HG02763 (cell line): ENCODE results near the gene TOLLIP.
"Not testable (repeated sequence)": the region's sequence is repeated elsewhere in the genome, so short reads cannot be mapped to it uniquely, and the experiment has no call there.

ENCODE experiments used
- ATAC-seq: cut with Tn5 transposase; IDR thresholded peaks from one replicate; pipeline ENCODE4 v1.9.1; 2021; ENCODE audit warnings: mild to moderate bottlenecking, moderate library complexity; ENCODE audit not compliant: unreplicated experiment

The TOLLIP gene

DNA sequence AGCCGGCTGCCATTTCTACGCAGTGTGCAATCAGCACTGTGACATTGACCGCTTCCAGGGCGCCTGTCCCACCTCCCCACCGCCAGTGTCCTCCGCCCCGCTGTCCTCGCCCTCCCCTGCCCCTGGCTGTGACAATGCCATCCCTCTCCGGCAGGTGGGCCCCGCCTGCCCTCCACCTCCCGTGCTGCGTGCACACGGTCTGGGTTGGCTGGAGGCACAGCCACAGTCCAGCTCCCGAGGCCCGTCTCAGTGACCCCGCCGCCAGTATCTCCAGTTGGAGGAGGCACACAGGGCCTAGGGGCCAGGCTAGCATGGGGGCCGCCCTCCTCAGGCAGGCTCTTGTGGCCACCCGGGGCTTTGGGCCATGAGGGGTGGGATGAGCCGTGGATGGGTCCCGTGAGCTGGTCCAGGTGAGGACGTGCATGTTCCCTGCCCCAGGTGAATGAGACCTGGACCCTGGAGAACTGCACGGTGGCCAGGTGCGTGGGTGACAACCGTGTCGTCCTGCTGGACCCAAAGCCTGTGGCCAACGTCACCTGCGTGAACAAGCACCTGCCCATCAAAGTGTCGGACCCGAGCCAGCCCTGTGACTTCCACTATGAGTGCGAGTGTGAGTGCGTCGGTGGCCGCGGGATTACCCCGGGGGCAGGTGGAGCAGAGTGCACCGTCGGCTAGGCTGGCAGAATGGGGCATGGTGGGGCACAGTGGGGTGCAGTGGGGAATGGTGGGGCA lies 56.9 kb downstream of the TOLLIP start:
- no peak for ATAC-seq

DNA sequence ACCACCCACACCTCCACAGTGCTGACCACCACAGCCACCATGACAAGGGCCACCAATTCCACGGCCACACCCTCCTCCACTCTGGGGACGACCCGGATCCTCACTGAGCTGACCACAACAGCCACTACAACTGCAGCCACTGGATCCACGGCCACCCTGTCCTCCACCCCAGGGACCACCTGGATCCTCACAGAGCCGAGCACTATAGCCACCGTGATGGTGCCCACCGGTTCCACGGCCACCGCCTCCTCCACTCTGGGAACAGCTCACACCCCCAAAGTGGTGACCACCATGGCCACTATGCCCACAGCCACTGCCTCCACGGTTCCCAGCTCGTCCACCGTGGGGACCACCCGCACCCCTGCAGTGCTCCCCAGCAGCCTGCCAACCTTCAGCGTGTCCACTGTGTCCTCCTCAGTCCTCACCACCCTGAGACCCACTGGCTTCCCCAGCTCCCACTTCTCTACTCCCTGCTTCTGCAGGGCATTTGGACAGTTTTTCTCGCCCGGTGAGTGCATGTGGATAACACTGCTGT lies 58.1 kb downstream of the TOLLIP start:
- ATAC-seq: no peak

DNA sequence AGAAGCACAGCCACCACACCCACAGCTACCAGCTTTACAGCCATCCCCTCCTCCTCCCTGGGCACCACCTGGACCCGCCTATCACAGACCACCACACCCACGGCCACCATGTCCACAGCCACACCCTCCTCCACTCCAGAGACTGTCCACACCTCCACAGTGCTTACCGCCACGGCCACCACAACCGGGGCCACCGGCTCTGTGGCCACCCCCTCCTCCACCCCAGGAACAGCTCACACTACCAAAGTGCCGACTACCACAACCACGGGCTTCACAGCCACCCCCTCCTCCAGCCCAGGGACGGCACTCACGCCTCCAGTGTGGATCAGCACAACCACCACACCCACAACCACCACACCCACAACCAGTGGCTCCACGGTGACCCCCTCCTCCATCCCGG lies 59.0 kb downstream of the TOLLIP start:
- ATAC-seq: not testable (repeated sequence)

DNA sequence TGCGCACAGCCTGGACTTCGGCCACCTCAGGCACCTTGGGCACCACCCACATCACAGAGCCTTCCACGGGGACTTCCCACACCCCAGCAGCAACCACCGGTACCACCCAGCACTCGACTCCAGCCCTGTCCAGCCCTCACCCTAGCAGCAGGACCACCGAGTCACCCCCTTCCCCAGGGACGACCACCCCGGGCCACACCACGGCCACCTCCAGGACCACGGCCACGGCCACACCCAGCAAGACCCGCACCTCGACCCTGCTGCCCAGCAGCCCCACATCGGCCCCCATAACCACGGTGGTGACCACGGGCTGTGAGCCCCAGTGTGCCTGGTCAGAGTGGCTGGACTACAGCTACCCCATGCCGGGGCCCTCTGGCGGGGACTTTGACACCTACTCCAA lies 60.5 kb downstream of the TOLLIP start:
- not testable (repeated sequence) for ATAC-seq

DNA sequence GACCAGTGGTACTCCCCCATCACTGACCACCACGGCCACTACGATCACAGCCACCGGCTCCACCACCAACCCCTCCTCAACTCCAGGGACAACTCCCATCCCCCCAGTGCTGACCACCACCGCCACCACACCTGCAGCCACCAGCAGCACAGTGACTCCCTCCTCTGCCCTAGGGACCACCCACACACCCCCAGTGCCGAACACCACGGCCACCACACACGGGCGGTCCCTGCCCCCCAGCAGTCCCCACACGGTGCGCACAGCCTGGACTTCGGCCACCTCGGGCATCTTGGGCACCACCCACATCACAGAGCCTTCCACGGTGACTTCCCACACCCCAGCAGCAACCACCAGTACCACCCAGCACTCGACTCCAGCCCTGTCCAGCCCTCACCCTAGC lies 62.4 kb downstream of the TOLLIP start:
- not testable (repeated sequence) for ATAC-seq

DNA sequence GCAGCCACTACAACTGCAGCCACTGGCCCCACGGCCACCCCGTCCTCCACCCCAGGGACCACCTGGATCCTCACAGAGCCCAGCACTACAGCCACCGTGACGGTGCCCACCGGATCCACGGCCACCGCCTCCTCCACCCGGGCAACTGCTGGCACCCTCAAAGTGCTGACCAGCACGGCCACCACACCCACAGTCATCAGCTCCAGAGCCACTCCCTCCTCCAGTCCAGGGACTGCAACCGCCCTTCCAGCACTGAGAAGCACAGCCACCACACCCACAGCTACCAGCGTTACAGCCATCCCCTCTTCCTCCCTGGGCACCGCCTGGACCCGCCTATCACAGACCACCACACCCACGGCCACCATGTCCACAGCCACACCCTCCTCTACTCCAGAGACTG lies 63.1 kb downstream of the TOLLIP start:
- not testable (repeated sequence) for ATAC-seq

DNA sequence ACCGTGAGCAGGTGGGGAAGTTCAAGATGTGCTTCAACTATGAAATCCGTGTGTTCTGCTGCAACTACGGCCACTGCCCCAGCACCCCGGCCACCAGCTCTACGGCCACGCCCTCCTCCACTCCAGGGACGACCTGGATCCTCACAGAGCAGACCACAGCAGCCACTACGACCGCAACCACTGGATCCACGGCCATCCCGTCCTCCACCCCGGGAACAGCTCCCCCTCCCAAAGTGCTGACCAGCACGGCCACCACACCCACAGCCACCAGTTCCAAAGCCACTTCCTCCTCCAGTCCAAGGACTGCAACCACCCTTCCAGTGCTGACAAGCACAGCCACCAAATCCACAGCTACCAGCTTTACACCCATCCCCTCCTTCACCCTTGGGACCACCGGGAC lies 63.7 kb downstream of the TOLLIP start:
- ATAC-seq: not testable (repeated sequence)

DNA sequence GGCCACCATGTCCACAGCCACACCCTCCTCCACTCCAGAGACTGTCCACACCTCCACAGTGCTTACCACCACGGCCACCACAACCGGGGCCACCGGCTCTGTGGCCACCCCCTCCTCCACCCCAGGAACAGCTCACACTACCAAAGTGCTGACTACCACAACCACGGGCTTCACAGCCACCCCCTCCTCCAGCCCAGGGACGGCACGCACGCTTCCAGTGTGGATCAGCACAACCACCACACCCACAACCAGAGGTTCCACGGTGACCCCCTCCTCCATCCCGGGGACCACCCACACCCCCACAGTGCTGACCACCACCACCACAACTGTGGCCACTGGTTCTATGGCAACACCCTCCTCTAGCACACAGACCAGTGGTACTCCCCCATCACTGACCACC lies 64.9 kb downstream of the TOLLIP start:
- not testable (repeated sequence) for ATAC-seq

DNA sequence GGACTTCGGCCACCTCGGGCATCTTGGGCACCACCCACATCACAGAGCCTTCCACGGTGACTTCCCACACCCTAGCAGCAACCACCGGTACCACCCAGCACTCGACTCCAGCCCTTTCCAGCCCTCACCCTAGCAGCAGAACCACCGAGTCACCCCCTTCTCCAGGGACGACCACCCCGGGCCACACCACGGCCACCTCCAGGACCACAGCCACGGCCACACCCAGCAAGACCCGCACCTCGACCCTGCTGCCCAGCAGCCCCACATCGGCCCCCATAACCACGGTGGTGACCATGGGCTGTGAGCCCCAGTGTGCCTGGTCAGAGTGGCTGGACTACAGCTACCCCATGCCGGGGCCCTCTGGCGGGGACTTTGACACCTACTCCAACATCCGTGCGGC lies 65.9 kb downstream of the TOLLIP start:
- not testable (repeated sequence) for ATAC-seq

DNA sequence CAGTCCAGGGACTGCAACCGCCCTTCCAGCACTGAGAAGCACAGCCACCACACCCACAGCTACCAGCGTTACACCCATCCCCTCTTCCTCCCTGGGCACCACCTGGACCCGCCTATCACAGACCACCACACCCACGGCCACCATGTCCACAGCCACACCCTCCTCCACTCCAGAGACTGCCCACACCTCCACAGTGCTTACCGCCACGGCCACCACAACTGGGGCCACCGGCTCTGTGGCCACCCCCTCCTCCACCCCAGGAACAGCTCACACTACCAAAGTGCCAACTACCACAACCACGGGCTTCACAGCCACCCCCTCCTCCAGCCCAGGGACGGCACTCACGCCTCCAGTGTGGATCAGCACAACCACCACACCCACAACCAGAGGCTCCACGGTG lies 66.7 kb downstream of the TOLLIP start:
- ATAC-seq: not testable (repeated sequence)

DNA sequence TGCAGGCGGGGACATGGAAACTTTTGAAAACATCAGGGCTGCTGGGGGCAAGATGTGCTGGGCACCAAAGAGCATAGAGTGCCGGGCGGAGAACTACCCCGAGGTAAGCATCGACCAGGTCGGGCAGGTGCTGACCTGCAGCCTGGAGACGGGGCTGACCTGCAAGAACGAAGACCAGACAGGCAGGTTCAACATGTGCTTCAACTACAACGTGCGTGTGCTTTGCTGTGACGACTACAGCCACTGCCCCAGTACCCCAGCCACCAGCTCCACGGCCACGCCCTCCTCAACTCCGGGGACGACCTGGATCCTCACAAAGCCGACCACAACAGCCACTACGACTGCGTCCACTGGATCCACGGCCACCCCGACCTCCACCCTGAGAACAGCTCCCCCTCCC lies 67.1 kb downstream of the TOLLIP start:
- no peak for ATAC-seq

DNA sequence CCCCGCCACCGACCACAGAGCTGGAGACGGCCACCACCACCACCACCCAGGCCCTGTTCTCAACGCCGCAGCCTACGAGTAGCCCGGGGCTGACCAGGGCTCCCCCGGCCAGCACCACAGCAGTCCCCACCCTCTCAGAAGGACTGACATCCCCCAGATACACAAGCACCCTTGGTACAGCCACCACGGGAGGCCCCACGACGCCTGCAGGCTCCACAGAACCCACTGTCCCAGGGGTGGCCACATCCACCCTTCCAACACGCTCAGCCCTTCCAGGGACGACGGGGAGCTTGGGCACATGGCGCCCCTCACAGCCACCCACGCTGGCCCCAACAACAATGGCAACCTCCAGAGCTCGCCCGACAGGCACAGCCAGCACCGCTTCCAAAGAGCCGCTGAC lies 67.7 kb downstream of the TOLLIP start:
- ATAC-seq: no peak

DNA sequence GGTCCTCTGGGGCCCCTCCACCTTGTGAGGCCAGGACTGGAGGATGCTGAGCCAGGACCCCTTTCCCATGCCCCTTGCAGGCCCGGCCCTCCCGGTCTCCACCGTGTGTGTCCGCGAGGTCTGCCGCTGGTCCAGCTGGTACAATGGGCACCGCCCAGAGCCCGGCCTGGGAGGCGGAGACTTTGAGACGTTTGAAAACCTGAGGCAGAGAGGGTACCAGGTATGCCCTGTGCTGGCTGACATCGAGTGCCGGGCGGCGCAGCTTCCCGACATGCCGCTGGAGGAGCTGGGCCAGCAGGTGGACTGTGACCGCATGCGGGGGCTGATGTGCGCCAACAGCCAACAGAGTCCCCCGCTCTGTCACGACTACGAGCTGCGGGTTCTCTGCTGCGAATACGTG lies 68.7 kb downstream of the TOLLIP start:
- no peak for ATAC-seq

DNA sequence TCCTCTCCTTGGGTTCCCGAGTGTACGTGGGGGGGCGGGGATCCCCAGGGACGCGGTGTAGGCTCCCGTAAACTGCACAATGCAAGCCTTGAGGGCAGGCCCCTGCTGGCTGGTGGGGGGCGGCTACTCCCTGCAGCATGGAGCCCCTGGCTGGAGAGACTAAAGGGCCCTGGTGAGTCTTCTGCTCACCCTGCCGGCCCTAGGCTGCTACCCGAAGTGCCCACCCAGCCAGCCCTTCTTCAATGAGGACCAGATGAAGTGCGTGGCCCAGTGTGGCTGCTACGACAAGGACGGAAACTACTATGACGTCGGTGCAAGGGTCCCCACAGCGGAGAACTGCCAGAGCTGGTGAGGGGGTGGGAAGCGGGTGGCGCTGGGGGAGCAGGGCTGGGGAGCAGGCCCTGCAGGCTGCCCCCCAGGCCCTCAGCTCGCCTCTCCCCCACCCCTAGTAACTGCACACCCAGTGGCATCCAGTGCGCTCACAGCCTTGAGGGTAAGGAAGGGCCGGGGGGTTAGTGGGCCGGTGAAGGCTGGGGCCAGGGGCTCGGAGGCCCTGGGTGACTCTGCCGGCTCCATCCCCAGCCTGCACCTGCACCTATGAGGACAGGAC lies 69.7 kb downstream of the TOLLIP start:
- ATAC-seq: no peak

DNA sequence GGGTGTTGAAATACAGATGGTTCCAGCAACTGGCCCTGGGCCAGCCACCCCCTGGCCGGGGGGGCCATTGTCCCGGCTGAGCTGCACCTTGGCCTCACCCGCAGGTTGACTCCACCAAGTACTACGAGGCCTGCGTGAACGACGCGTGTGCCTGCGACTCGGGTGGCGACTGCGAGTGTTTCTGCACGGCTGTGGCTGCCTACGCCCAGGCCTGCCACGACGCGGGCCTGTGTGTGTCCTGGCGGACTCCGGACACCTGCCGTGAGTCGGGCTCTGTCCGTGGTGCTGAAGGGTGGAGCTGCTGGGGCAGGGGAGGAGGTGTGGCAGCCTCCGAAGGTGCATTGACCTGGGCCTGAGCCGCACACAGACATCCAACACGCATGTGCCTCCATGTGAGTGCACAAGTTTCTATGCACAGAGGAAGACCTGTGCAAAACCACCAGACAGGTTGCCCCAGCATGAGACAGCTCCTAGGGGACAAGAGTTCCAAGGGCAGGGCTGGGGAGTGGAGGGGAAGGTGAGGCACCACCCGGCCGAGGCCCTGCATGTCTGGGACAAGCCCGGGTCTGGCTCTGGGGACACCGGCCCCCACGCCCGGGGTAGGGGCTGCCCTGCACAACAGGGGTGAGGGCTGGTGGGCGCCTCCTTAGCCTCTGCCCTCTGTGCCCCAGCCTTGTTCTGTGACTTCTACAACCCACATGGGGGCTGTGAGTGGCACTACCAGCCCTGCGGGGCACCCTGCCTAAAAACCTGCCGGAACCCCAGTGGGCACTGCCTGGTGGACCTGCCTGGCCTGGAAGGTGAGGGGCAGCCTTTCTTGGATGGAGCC lies 70.5 kb downstream of the TOLLIP start:
- ATAC-seq: no peak

DNA sequence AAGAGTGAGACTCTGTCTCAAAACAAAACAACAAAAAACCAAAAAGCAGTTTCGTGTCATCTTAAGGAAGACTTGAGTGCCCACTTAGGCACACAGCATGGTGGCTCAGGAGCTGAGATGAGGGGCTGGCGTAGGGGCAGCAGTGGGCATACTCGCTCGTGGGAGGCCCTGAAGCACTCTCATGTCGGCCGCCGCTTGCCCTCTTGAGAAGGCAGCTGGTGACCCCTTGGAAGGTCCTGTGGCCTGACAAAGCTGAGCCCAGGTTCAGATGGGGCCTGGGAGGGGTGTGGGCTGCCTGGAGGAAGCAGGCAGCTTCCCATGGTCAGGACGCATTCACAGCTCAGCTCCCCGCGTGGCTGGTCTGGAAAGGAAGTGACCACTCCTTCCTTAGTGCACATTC lies 71.6 kb downstream of the TOLLIP start:
- no peak for ATAC-seq

DNA sequence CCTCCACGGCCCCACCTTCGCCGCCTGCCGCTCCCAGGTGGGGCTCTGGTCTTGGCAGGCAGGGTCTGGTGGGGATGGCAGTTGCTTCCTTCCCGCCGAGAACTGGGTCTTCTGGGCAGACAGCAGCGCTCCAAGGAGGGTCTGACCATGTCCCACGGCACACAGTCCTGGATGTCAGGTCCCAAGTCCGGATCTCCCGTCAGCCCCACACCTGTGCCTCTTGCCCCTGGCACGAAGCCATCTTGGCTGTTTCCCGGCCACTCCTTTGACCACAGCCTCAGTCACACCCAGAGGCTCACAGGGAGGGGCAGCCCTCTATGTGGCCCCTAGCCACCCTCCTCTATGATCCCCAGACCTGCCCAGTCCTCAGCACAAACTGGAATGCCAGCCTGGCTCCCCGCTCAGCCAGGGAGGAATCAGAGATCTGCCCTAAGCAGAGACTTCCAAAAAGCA lies 72.3 kb downstream of the TOLLIP start:
- no peak for ATAC-seq

DNA sequence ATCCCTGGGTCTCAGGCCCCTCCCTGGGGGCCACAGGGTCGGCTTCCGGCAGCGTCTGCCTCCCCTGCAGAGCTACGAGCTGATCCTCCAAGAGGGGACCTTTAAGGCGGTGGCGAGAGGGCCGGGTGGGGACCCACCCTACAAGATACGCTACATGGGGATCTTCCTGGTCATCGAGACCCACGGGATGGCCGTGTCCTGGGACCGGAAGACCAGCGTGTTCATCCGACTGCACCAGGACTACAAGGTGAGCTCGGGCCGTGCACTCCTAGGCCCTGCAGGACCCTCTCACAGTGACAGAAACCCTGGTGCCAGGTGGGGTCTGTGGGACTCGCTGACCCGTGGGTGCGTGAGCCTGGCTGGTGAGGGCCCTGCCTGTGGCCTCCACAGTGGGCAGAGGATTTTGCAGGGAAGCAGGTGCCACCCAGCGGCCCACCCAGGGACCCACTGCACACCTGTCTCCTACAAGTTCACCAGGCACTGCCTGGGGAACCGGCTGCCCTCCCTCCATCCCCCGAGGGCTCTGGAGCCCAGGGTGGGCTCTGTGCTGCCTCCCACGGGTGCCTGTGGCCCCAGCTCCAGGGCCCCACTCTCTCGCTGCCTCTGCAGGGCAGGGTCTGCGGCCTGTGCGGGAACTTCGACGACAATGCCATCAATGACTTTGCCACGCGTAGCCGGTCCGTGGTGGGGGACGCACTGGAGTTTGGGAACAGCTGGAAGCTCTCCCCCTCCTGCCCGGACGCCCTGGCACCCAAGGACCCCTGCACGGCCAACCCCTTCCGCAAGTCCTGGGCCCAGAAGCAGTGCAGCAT lies 72.9 kb downstream of the TOLLIP start:
- ATAC-seq: no peak

DNA sequence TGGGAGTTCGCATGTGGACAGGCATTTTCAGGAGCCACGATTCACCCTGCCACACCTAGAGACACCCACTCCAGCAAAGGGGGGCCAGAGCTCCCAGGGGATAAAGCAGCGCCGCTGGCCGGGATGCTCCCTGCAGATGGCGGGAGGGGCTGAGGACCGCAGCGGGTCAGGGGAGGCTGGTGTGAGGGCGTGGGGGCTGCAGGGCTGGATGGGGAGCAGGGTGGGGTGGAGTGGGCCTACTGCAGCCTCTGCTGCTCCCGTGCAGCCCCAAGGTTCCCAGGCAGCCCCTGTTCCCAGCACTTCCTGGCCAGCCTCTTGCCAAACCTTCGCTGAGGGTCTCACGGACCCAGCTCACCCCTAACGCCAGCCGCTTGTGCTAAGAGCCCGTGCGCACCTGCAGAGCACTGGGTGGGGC lies 73.5 kb downstream of the TOLLIP start:
- no peak for ATAC-seq

DNA sequence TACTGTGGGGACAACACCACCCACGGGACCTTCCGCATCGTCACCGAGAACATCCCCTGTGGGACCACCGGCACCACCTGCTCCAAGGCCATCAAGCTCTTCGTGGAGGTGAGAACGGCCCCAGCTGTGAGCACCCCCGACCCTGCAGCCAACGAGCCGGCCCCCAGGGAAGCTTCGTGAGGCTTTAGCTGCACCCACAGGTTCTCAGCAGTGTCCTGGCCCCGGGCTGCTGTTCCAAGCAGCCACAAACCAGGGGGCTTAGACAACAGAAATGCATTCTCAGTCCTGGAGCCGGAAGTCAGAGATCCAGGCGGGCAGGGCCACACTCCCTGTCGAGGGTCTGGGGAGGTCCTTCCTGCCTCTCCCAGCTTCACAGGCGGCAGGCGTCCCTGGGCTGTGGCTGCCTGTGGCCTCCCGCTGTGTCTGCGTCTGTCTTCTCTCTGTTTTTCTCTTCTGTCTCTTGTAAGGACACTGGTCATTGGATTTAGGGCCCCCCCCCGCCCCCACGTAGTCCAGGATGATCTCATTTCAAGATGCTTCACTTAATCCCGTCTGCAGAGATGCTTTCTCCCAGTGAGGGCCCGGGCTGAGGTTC lies 74.0 kb downstream of the TOLLIP start:
- no peak for ATAC-seq
